ENCODE data around the gene LPAR1.

Gene LPAR1

DNA sequence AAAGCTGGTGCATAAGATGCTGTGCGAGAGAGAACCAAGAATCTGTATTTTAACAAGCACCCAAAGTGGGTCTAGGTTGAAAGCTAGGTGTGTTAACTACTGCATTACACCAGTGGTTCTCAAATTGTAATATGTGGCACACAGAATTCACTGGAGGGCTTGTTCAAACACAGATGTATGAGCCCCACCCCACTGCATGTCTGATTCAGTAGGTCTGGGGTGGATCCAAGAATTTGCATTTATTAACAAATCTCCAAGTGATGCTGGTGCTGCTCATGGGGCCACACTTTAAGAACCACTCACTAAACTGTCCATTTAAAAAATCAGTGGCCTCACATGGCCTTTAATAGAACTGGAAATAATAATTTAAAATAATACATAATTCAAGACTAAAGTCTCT lies 40.4 kb downstream of the LPAR1 start:
- H3K4me1 Mint-ChIP-seq, result no peaks in the 10 kb centered on the region
- no peaks in the 10 kb centered on the region for H3K9me3 Mint-ChIP-seq
- H3K4me3 Mint-ChIP-seq, result no peak overlapping the region
- no peak overlapping the region for H3K27ac Mint-ChIP-seq
- ATAC-seq, result no peak
- no peaks in the 10 kb centered on the region for H3K27me3 Mint-ChIP-seq
- DNase-seq, result no peak
- no peaks in the 10 kb centered on the region for H3K36me3 Mint-ChIP-seq (ENCODE audit: low read depth)

DNA sequence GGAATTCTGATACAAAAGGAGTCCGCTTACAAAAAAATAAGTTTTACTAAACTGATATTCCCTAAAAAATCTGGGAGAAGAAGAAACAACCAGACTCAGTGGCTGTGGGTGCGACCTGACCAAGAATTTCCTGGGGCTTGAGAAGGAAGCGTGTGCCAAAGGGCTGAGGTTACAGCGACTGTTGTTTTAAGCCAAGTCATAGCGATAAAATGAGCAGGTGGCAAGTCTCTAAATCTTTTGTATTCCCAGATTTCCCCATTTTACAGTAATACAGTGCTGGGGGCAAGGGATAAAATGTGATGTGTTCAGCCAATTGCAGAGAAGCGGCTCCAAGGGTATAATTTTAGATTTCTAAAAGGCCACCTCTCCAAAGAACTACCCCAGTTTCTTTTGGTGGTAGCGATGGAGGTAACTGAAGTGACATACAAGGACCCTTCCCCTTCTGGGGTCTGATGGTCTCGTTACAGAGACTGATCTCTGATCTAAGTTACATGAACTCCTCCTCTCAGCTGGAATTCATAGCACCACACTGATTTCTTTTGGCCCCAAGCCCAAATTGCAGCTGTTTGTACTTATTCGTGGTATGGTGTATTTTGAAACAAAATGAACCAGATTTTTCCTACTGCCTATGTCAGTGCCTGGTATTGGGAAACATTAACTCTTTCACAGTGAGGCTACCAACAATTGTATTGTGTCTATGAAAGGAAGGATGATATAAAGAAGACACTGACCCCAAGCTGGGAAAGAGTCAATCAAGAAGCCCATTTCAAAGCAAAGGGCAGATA lies 41.6 kb downstream of the LPAR1 start:
- Mint-ChIP-seq H3K36me3 (ENCODE audit: low read depth) (no peaks in the 10 kb centered on the region), H3K27ac (no peak overlapping the region), H3K9me3 (no peaks in the 10 kb centered on the region), H3K4me3 (no peak overlapping the region), H3K27me3 (peaks cover 2% of the 10 kb centered on the region), H3K4me1 (no peaks in the 10 kb centered on the region)
- DNase-seq (no peak), ATAC-seq (no peak)

DNA sequence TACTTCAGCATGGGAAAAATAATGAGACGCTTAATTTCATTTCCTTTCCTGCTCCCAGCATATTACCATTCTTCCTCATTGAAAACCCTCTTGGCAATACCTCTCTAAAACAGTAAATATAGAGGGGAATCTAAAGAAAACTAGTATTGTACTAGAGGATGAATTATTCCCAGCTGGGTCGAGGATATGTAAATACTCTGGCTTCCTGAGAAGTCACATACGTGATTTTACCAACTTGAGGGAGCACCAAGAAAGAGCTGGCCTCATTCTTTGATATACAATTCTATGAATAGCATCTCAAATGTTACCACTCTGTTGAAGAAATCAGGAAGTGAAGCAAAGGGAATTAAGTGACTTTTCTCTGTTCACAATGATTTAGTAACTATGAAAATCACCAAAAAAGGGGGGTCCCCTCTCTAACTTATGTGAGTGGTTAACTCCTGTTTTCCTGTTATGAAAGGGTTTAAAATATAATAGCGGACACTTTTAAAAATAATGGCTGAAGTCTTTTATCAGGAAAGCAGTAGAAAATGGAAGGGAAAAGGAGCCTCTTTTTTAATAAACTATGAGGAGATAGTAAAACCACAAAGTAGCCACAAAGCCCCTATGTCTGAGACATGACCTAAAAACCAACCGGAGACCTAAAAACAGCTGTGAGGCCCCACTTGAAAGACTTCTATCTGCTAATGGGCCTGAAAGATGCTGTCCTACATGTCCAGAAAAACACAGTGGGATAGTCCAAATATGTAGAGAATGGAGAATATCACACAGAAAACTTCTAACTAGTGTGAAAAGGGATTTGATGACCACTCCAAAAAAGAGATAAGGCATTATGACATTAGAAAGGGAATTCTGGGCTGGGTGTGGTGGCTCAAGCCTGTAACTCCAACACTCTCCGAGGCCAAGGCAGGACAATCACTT lies 42.6 kb downstream of the LPAR1 start:
- Mint-ChIP-seq H3K36me3 (ENCODE audit: low read depth) (no peaks in the 10 kb centered on the region), H3K27ac (no peak overlapping the region), H3K4me3 (no peak overlapping the region), H3K4me1 (no peaks in the 10 kb centered on the region), H3K27me3 (peaks cover 2% of the 10 kb centered on the region), H3K9me3 (no peaks in the 10 kb centered on the region)
- DNase-seq (no peak), ATAC-seq (no peak)

DNA sequence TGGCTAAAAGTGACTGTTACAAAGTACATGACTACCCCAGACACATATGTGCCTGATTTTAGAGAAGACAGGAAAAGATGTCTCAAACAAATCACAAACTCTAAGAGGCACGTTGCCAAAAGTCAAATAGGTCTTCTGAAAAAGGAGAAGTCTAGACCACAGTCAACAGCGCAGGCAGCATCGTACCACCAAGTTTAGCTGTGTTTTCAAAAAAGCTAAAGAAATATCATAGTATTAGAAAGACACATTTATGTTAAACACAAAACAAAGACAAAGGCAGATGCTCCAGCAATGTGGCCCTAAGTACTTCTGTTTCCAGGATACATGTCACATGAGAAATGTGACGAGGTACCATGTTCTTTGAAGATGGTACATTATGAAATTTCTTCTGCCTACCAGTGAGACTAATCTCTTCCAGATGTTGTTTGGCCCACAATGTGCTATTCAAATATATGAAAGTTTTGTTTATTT lies 43.5 kb downstream of the LPAR1 start:
- Mint-ChIP-seq H3K9me3 (peaks cover 2% of the 10 kb centered on the region), H3K4me3 (no peak overlapping the region), H3K27me3 (peaks cover 2% of the 10 kb centered on the region), H3K27ac (no peak overlapping the region), H3K4me1 (no peaks in the 10 kb centered on the region), H3K36me3 (ENCODE audit: low read depth) (no peaks in the 10 kb centered on the region)
- ATAC-seq (no peak), DNase-seq (no peak)

DNA sequence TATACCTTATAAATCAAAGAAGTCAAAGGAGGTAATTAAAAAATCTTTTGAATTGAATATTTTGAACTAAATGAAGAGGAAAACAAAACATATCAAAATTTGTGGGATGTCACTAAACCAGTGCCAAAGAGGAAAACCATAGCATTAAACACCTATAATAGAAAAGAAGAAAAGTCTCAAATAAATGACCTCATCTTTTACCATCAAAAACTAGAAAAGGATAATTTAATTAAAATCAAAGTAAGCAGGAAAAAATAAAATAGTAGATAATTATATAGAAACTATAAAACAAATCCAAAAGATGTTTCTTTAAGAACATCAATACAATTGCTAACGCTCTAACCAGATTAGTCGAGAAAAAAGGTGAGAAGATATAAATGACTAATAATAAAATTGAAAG lies 47.8 kb downstream of the LPAR1 start:
- Mint-ChIP-seq H3K36me3 (ENCODE audit: low read depth) (no peaks in the 10 kb centered on the region), H3K9me3 (peaks cover 5% of the 10 kb centered on the region), H3K4me3 (no peak overlapping the region), H3K4me1 (no peaks in the 10 kb centered on the region), H3K27ac (no peak overlapping the region), H3K27me3 (peaks cover 2% of the 10 kb centered on the region)
- DNase-seq (no peak), ATAC-seq (no peak)

DNA sequence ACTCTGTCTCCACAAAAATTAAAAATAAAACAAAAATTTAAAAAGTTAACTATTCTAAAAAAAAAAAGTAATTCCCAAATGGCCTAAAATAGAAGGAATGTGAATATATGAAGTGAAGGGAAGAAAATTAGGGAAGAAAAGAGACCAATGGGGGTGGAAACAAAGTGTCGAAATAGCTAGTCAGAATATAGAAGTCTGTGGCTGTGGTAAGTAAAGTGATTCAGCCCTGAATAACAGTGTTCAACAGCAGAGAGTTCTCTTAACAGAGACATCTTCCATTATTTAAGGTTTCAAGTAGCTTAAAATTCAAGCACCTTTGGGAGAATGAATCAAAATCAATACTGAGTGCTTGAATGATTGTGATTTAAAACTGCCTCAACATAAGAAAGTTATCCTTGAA lies 51.7 kb downstream of the LPAR1 start:
- ATAC-seq (no peak), DNase-seq (no peak)
- Mint-ChIP-seq H3K27me3 (no peaks in the 10 kb centered on the region), H3K36me3 (ENCODE audit: low read depth) (no peaks in the 10 kb centered on the region), H3K4me3 (no peak overlapping the region), H3K4me1 (no peaks in the 10 kb centered on the region), H3K9me3 (peaks cover 5% of the 10 kb centered on the region), H3K27ac (no peak overlapping the region)

DNA sequence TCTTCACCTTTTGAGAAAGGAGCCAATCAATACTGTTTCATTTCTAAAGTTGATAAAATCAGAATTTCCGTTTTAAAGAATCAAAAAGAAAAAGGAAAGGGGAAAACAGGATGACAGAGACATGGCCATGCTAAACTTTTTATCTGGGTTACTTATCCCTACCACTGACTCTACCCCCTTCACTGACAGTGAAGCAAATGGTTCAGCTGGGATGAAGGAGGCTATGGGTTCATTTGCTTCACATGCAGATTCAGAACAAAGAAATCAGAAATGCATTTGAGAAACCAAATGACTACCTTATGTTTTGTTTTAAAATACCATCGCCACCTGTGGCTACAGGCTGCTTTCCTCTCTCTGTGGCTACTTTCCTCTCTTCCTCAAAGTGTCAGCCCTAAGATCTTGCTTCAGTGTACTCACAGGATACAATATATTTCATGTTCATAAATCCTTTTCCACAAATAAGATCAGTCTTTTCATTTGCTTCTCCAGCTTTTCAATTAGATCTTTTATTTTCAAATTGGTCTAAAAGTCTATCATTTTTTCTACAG lies 53.3 kb downstream of the LPAR1 start:
- ATAC-seq (no peak), DNase-seq (no peak)
- Mint-ChIP-seq H3K27ac (no peak overlapping the region), H3K9me3 (peaks cover 5% of the 10 kb centered on the region), H3K4me1 (no peaks in the 10 kb centered on the region), H3K27me3 (no peaks in the 10 kb centered on the region), H3K36me3 (ENCODE audit: low read depth) (no peaks in the 10 kb centered on the region), H3K4me3 (no peak overlapping the region)

DNA sequence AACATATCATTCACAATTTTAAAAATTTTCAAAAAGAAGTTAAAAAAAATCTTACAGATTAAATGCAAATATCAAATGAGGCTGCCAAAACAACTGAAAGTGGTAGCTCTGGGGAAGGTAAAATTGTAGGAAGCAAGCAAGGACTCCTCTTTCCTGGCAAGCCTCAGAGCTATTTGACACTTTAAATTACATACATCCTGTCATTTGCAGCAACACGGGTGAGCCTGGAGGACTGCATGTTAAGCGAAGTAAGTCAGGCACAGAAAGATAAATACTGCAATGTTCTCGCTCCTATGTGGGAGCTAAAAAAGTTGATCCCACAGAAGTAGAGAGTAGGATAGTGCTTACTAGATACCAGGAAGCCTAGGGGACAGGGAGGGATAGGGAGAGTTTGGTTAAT lies 58.0 kb downstream of the LPAR1 start:
- Mint-ChIP-seq H3K27me3 (no peaks in the 10 kb centered on the region), H3K27ac (no peak overlapping the region), H3K36me3 (ENCODE audit: low read depth) (no peaks in the 10 kb centered on the region), H3K4me1 (no peaks in the 10 kb centered on the region), H3K4me3 (no peak overlapping the region), H3K9me3 (no peaks in the 10 kb centered on the region)
- no peak for DNase-seq
- ATAC-seq, result no peak

DNA sequence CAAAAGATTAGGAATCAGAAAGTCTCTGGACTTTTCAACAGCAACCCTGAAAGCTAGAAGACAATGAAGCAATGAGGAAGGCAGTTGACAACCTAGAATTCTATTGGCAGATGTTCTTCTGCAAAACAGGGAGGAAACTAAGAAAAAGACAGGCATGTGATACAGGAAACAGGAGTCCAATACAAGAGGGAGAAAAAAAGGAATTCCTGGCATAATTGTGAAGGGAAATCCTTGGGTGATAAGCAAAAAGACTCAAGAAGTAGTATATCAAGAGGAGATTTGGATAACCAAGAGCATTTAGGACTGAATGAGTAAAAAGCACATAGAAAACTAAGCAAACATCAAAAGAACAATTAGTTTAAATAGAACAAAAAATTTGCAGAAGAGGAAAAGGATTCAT lies 58.6 kb downstream of the LPAR1 start:
- Mint-ChIP-seq H3K4me1 (no peaks in the 10 kb centered on the region), H3K9me3 (no peaks in the 10 kb centered on the region), H3K36me3 (ENCODE audit: low read depth) (no peaks in the 10 kb centered on the region), H3K27ac (no peak overlapping the region), H3K4me3 (no peak overlapping the region), H3K27me3 (peaks cover 1% of the 10 kb centered on the region)
- DNase-seq (no peak), ATAC-seq (no peak)

DNA sequence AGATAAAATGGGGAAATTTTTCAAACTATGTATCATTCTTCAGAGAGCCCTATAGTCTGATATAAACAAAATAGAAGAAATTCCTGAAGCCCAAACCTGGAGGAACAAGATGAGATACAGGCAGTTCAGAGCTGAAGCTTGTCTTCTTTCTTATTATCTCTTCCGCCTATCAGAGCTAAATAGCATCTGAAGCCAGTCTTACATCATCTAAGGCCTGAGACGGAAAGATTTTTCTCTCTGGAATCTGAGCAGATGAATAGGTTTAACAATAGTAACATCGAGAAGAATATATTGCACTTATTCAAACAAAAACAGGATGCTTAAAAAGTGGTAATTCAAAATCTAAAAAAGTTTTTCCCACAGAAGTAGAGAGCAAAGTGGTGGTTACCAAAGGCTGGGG lies 59.8 kb downstream of the LPAR1 start:
- Mint-ChIP-seq H3K27ac (no peak overlapping the region), H3K4me3 (no peak overlapping the region), H3K9me3 (no peaks in the 10 kb centered on the region), H3K27me3 (peaks cover 1% of the 10 kb centered on the region), H3K4me1 (no peaks in the 10 kb centered on the region), H3K36me3 (ENCODE audit: low read depth) (no peaks in the 10 kb centered on the region)
- ATAC-seq, result no peak
- DNase-seq, result no peak

DNA sequence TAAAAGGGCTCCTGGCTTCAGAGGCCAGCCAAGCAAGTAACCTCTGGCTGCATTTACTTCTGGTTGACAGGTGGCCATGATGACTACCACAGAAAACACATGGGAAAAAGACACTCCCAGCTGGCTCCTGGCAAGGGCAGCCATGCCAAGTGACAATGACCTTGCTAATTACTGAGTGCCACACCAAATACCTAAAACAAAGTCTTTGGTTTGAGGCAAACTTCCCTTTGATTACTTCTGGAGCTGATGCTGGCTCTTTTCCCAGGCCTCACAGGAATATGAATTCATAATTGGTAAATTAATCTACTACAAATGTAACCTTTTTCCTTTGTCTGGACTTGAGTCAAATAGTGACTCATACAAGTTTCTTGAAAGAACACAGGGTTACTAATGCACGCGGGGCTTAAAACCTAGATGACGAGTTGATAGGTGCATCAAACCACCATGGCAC lies 61.0 kb downstream of the LPAR1 start:
- DNase-seq (no peak), ATAC-seq (no peak)
- Mint-ChIP-seq H3K4me1 (no peaks in the 10 kb centered on the region), H3K4me3 (no peak overlapping the region), H3K27ac (no peak overlapping the region), H3K27me3 (peaks cover 1% of the 10 kb centered on the region), H3K36me3 (ENCODE audit: low read depth) (no peaks in the 10 kb centered on the region), H3K9me3 (no peaks in the 10 kb centered on the region)

DNA sequence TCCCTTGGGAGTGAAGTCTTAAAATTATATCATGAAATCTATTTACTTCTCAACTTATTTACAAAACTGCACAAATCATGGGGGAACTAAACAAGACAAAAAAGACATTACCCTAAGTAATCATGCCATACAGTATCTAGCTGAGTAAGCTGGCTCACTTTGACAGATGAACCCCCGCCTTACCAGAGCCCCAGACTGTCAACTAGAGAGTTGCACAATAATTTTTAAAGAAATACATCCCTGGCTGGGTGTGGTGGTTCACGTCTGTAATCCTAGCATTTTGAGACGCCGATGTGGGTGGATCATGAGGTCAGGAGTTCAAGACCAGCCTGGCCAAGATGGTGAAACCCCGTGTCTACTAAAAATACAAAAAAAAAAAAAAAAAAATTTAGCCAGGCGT lies 62.3 kb downstream of the LPAR1 start:
- no peak for DNase-seq
- Mint-ChIP-seq H3K4me3 (no peak overlapping the region), H3K27me3 (peaks cover 1% of the 10 kb centered on the region), H3K4me1 (no peaks in the 10 kb centered on the region), H3K9me3 (no peaks in the 10 kb centered on the region), H3K36me3 (ENCODE audit: low read depth) (no peaks in the 10 kb centered on the region), H3K27ac (no peak overlapping the region)
- ATAC-seq, result no peak

DNA sequence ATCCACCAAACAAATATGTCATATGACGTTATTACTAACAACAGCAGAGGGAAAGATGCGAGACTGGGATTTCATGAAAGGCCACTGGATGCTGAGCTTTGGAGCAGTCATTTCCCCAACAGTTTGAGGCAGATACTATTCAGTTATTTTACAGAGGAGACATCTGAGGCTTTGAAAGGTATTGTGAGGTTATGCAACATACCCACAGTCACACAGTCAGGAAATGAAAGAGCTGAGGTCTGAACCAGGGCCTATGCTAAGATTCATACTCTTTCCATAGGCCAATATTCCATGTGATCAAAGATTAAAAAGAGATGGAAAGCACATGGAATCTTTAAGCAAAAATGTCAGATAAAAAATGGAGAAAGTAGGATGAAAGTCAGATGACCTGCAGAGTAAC lies 63.0 kb downstream of the LPAR1 start:
- Mint-ChIP-seq H3K27me3 (peaks cover 1% of the 10 kb centered on the region), H3K27ac (no peak overlapping the region), H3K36me3 (ENCODE audit: low read depth) (no peaks in the 10 kb centered on the region), H3K4me3 (no peak overlapping the region), H3K9me3 (no peaks in the 10 kb centered on the region), H3K4me1 (no peaks in the 10 kb centered on the region)
- ATAC-seq, result no peak
- DNase-seq, result no peak

DNA sequence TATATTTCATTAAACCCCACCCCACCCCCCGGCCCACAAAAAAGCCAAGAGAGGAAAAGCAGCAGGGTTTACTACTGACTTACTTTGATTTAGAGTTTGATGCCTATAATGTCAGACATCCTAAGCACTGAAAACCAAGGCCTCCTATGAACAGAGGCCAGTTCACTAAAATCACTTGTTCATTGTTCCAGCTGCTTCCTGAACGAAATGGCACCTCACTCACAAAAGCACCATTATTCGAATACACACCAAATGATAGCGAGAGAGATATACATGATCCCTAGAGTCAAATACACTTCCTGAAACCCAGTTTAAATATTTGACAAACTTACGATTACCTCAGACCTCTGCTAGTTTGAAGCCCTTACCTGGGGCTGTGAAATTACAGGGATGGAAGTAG lies 66.6 kb downstream of the LPAR1 start:
- no peak for ATAC-seq
- Mint-ChIP-seq H3K36me3 (ENCODE audit: low read depth) (no peaks in the 10 kb centered on the region), H3K4me3 (no peak overlapping the region)

DNA sequence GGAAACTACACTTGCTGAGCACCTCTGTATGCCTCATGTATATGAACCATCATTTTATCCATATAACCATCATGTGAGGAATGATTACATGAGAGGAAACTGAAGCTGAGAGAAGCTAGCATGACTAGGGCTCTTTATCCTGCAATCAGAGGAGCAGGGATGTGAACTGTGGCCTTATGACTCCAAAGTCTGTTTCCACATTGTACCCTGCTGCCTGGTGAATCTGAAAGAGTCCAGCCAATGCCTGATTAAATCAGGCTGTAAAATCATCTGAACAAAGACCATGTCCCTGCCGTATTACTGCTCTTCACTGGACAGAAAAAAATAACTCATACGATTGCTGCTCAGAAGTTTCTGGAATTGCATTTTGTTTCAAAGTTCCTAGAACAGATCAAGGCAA lies 67.0 kb downstream of the LPAR1 start:
- H3K27me3 Mint-ChIP-seq, result peaks cover 1% of the 10 kb centered on the region
- ATAC-seq (no peak), DNase-seq (no peak)
- H3K4me3 Mint-ChIP-seq, result no peak overlapping the region
- H3K27ac Mint-ChIP-seq, result no peak overlapping the region
- H3K9me3 Mint-ChIP-seq, result no peaks in the 10 kb centered on the region
- no peaks in the 10 kb centered on the region for H3K4me1 Mint-ChIP-seq
- H3K36me3 Mint-ChIP-seq (ENCODE audit: low read depth), result no peaks in the 10 kb centered on the region

More for the DNA sequence above, 66.6 kb downstream of the LPAR1 start:
- Mint-ChIP-seq H3K27ac (no peak overlapping the region), H3K4me1 (no peaks in the 10 kb centered on the region), H3K27me3 (peaks cover 1% of the 10 kb centered on the region), H3K9me3 (no peaks in the 10 kb centered on the region)
- DNase-seq, result no peak
